ENCODE results near the gene SLC6A9. TPM values are rescaled to one million over a fixed set of nuclear protein-coding genes. Genes with fewer than 3 reads are reported as not detected.

Gene SLC6A9
- total RNA-seq, 1 donor: 11.7 TPM

GRCh38 chr1:43992232-43992995 lies 38.8 kb downstream of the SLC6A9 start:
- H3K4me3 ChIP-seq (ENCODE audit: low read depth, low read length): peak overlapping the region; percentile 64
- no peak for TF ChIP-seq CTCF (IDR thresholded peaks at IDR 0.05; ENCODE audit: insufficient read depth, low read depth, low read length)

GRCh38 chr1:43991476-43992231 lies 39.6 kb downstream of the SLC6A9 start, which contains the start of gene CCDC24:
Gene CCDC24, plus strand, starts transcription at chr1:43991599. Its CDS starts 280 bp downstream, at chr1:43991879.
- peak; percentile 77 for DNase-seq (ENCODE audit: low read depth)
- TF ChIP-seq CTCF (IDR thresholded peaks at IDR 0.05; ENCODE audit: insufficient read depth, low read depth, low read length): no peak
- peak within 1 kb of the TSS; percentile 64 for H3K4me3 ChIP-seq (ENCODE audit: low read depth, low read length)

More at GRCh38 chr1:43992232-43992995, 38.8 kb downstream of the SLC6A9 start:
- no peak for DNase-seq (ENCODE audit: low read depth)

- H3K4me3 ChIP-seq (ENCODE audit: low read depth, low read length): peak overlapping the region; percentile 64
- DNase-seq (ENCODE audit: low read depth): no peak
- TF ChIP-seq CTCF (IDR thresholded peaks at IDR 0.05; ENCODE audit: insufficient read depth, low read depth, low read length): no peak
Observed at GRCh38 chr1:43991200-43991475, 40.1 kb downstream of the SLC6A9 start.

- peak overlapping the region; percentile 64 for H3K4me3 ChIP-seq (ENCODE audit: low read depth, low read length)
- DNase-seq (ENCODE audit: low read depth): no peak
- no peak for TF ChIP-seq CTCF (IDR thresholded peaks at IDR 0.05; ENCODE audit: insufficient read depth, low read depth, low read length)
Observed at GRCh38 chr1:43990271-43991199, 40.7 kb downstream of the SLC6A9 start.

DNA sequence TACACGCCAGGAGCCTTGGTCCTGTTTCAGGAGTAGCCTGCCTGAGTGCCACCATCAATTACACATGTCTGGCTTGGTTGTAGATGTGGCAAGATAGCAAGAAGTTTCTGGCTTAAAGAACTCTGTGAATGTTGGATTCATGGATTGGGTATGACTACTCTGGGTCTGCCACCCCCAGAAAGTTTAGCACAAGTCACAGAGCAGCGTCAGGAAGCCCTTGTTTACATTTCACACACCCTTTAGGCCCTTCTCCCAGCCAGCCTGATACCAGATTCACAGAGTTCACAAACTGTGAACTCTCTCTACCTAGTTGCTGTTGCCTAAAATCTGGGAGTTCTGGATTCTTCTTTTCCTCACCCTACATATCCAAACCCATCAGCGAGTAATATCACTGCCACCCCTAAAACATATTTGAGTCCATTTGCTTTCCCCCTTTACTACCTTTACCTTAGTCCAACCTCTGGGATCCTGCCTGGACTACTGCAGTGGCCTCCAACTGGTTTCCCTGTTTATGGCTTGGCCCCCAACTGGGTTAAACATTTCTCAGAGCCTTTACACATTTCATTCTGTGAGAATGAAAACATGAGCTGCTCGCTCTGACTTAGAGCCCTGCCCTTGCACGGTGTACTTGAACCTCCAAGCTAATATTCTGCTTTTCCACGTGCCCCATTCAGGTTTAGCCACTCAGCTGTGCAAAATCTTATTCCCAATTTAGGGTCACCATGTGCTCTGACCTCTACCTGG lies 43.9 kb downstream of the SLC6A9 start:
- no peak for TF ChIP-seq CTCF (IDR thresholded peaks at IDR 0.05; ENCODE audit: insufficient read depth, low read depth, low read length)
- peak; percentile 37 for DNase-seq (ENCODE audit: low read depth)
- H3K4me3 ChIP-seq (ENCODE audit: low read depth, low read length): no peak overlapping the region

GRCh38 chr1:43986712-43987111 lies 44.5 kb downstream of the SLC6A9 start:
- no peak overlapping the region for H3K4me3 ChIP-seq (ENCODE audit: low read depth, low read length)
- no peak for DNase-seq (ENCODE audit: low read depth)
- TF ChIP-seq CTCF (IDR thresholded peaks at IDR 0.05; ENCODE audit: insufficient read depth, low read depth, low read length): peak; percentile 16
